C4-2B (cell line): Measurements from ENCODE around the gene MAPK8IP3.

Experiments
- CTCF ChIP-seq: fragments of 450-650 bp; conservative IDR thresholded peaks from 2 replicates; pipeline ENCODE4 v1.5.1; 2017; ENCODE audit warnings: mild to moderate bottlenecking
- ZFX ChIP-seq: fragments of 450-650 bp; IDR thresholded peaks from 2 replicates; pipeline ENCODE4 v1.6.1; 2017

GRCh38 chr16:1785846-1786170 lies 79.8 kb downstream of the MAPK8IP3 start:
- TF ChIP-seq CTCF, result no peak
- TF ChIP-seq ZFX, result no peak
